Measurements from ENCODE around the gene KCNIP4. TPM values are rescaled to one million over a fixed set of nuclear protein-coding genes. Genes with fewer than 3 reads are reported as not detected.

KCNIP4 gene
- total and polyA plus RNA-seq, 2 experiments from 2014 or later: 0.65 TPM; not detected in 1

GRCh38 chr4:21181716-21182115, 766.9 kb downstream of the KCNIP4 start:
- Histone ChIP-seq H3K9me2 (ENCODE audit: insufficient read depth) (no peaks in the 10 kb centered on the region), H3K27ac (no peak overlapping the region), H3K4me3 (no peak overlapping the region), H3K27me3 (replicated peaks; ENCODE audit: insufficient read depth) (no peaks in the 10 kb centered on the region), H2AFZ (no peak overlapping the region), H3K79me2 (ENCODE audit: insufficient read depth) (no peaks in the 10 kb centered on the region), H3K4me1 (ENCODE audit: insufficient read depth) (no peaks in the 10 kb centered on the region), H3K9ac (no peak overlapping the region), H4K20me1 (ENCODE audit: insufficient read depth) (no peaks in the 10 kb centered on the region), H3K9me3 (ENCODE audit: low read depth) (no peaks in the 10 kb centered on the region), H3F3A (ENCODE audit: insufficient read depth) (no peaks in the 10 kb centered on the region), H3K4me2 (ENCODE audit: unreplicated experiment) (no peak overlapping the region), H3K36me3 (ENCODE audit: low read depth) (no peaks in the 10 kb centered on the region)
- DNase-seq: no peak
- TF ChIP-seq EZH2phosphoT487 (IDR thresholded peaks at IDR 0.05; ENCODE audit: insufficient read depth, low read depth) (no peak), EZH2 (IDR thresholded peaks at IDR 0.05; ENCODE audit: insufficient read depth, poor library complexity, severe bottlenecking) (no peak)
- in situ Hi-C loops (cut with MboI): no loop called here

- no peaks in the 10 kb centered on the region for H3K4me1 ChIP-seq (ENCODE audit: insufficient read depth)
- no peaks in the 10 kb centered on the region for H4K20me1 ChIP-seq (ENCODE audit: insufficient read depth)
- no peaks in the 10 kb centered on the region for H3K9me2 ChIP-seq (ENCODE audit: insufficient read depth)
- no peaks in the 10 kb centered on the region for H3K27me3 ChIP-seq (replicated peaks; ENCODE audit: insufficient read depth)
- H3K4me2 ChIP-seq (ENCODE audit: unreplicated experiment): no peak overlapping the region
- H3K36me3 ChIP-seq (ENCODE audit: low read depth): no peaks in the 10 kb centered on the region
- H3K79me2 ChIP-seq (ENCODE audit: insufficient read depth): no peaks in the 10 kb centered on the region
- no peak for DNase-seq
- H3K9ac ChIP-seq: no peak overlapping the region
- H3K4me3 ChIP-seq: no peak overlapping the region
- H3F3A ChIP-seq (ENCODE audit: insufficient read depth): no peaks in the 10 kb centered on the region
- H3K9me3 ChIP-seq (ENCODE audit: low read depth): no peaks in the 10 kb centered on the region
- TF ChIP-seq EZH2phosphoT487 (IDR thresholded peaks at IDR 0.05; ENCODE audit: insufficient read depth, low read depth) (no peak), EZH2 (IDR thresholded peaks at IDR 0.05; ENCODE audit: insufficient read depth, poor library complexity, severe bottlenecking) (no peak)
- H3K27ac ChIP-seq: no peak overlapping the region
- H2AFZ ChIP-seq: no peak overlapping the region
- in situ Hi-C loops (cut with MboI): no loop called here
Observed at GRCh38 chr4:21177871-21178270, 770.7 kb downstream of the KCNIP4 start.

- TF ChIP-seq EZH2 (IDR thresholded peaks at IDR 0.05; ENCODE audit: insufficient read depth, poor library complexity, severe bottlenecking): no peak
- TF ChIP-seq EZH2phosphoT487 (IDR thresholded peaks at IDR 0.05; ENCODE audit: insufficient read depth, low read depth): no peak
- DNase-seq: no peak
Observed at GRCh38 chr4:21177092-21177491, 771.5 kb downstream of the KCNIP4 start.

GRCh38 chr4:21167711-21168110, 780.9 kb downstream of the KCNIP4 start:
- Histone ChIP-seq H2AFZ (no peak overlapping the region), H3K4me1 (ENCODE audit: insufficient read depth) (no peaks in the 10 kb centered on the region), H3K4me3 (no peak overlapping the region), H3K4me2 (ENCODE audit: unreplicated experiment) (no peak overlapping the region), H3K9me2 (ENCODE audit: insufficient read depth) (no peaks in the 10 kb centered on the region), H3K9me3 (ENCODE audit: low read depth) (no peaks in the 10 kb centered on the region), H3K9ac (no peak overlapping the region), H3K36me3 (ENCODE audit: low read depth) (no peaks in the 10 kb centered on the region), H3K27me3 (replicated peaks; ENCODE audit: insufficient read depth) (no peaks in the 10 kb centered on the region), H3K27ac (no peak overlapping the region), H3F3A (ENCODE audit: insufficient read depth) (no peaks in the 10 kb centered on the region), H4K20me1 (ENCODE audit: insufficient read depth) (no peaks in the 10 kb centered on the region), H3K79me2 (ENCODE audit: insufficient read depth) (no peaks in the 10 kb centered on the region)
- DNase-seq: no peak
- TF ChIP-seq EZH2 (IDR thresholded peaks at IDR 0.05; ENCODE audit: insufficient read depth, poor library complexity, severe bottlenecking) (no peak), EZH2phosphoT487 (IDR thresholded peaks at IDR 0.05; ENCODE audit: insufficient read depth, low read depth) (no peak)
- in situ Hi-C loops (cut with MboI): no loop called here
- WGBS, 2 experiments (ENCODE audit: low coverage in 1 of 2, low lambda C conversion rate in 2 of 2, missing lambda C conversion rate in 2 of 2): 0 to 7% methylated on average over 1 of the region's 1 CpG

More at GRCh38 chr4:21177092-21177491, 771.5 kb downstream of the KCNIP4 start:
- in situ Hi-C loops (cut with MboI): no loop called here
- no peaks in the 10 kb centered on the region for H3K9me2 ChIP-seq (ENCODE audit: insufficient read depth)
- H3K9me3 ChIP-seq (ENCODE audit: low read depth): no peaks in the 10 kb centered on the region
- H3K27me3 ChIP-seq (replicated peaks; ENCODE audit: insufficient read depth): no peaks in the 10 kb centered on the region
- H3K36me3 ChIP-seq (ENCODE audit: low read depth): no peaks in the 10 kb centered on the region
- no peaks in the 10 kb centered on the region for H4K20me1 ChIP-seq (ENCODE audit: insufficient read depth)
- no peak overlapping the region for H3K9ac ChIP-seq
- no peaks in the 10 kb centered on the region for H3K4me1 ChIP-seq (ENCODE audit: insufficient read depth)
- no peaks in the 10 kb centered on the region for H3F3A ChIP-seq (ENCODE audit: insufficient read depth)
- H3K4me3 ChIP-seq: no peak overlapping the region
- 0 to 3% methylated on average over 1 of the region's 1 CpG for WGBS, 2 experiments (ENCODE audit: low coverage in 1 of 2, low lambda C conversion rate in 2 of 2, missing lambda C conversion rate in 2 of 2)
- H3K27ac ChIP-seq: no peak overlapping the region
- H3K4me2 ChIP-seq (ENCODE audit: unreplicated experiment): no peak overlapping the region
- no peaks in the 10 kb centered on the region for H3K79me2 ChIP-seq (ENCODE audit: insufficient read depth)
- H2AFZ ChIP-seq: no peak overlapping the region

- Histone ChIP-seq H3K9me2 (ENCODE audit: insufficient read depth) (no peaks in the 10 kb centered on the region), H3K27ac (no peak overlapping the region), H3K4me2 (ENCODE audit: unreplicated experiment) (no peak overlapping the region), H3K9ac (no peak overlapping the region), H3K36me3 (ENCODE audit: low read depth) (no peaks in the 10 kb centered on the region), H3K4me1 (ENCODE audit: insufficient read depth) (no peaks in the 10 kb centered on the region), H2AFZ (no peak overlapping the region), H3K79me2 (ENCODE audit: insufficient read depth) (no peaks in the 10 kb centered on the region), H3K9me3 (ENCODE audit: low read depth) (no peaks in the 10 kb centered on the region), H3F3A (ENCODE audit: insufficient read depth) (no peaks in the 10 kb centered on the region), H3K27me3 (replicated peaks; ENCODE audit: insufficient read depth) (no peaks in the 10 kb centered on the region), H4K20me1 (ENCODE audit: insufficient read depth) (no peaks in the 10 kb centered on the region), H3K4me3 (no peak overlapping the region)
- WGBS, 2 experiments (ENCODE audit: low coverage in 1 of 2, low lambda C conversion rate in 2 of 2, missing lambda C conversion rate in 2 of 2): 9 to 12% methylated on average over 4 of the region's 4 CpGs
- TF ChIP-seq EZH2phosphoT487 (IDR thresholded peaks at IDR 0.05; ENCODE audit: insufficient read depth, low read depth) (no peak), EZH2 (IDR thresholded peaks at IDR 0.05; ENCODE audit: insufficient read depth, poor library complexity, severe bottlenecking) (no peak)
- no peak for DNase-seq
- in situ Hi-C loops (cut with MboI): no loop called here
Observed at GRCh38 chr4:21155367-21155766, 793.2 kb downstream of the KCNIP4 start.

Data from GM23248 (cell line).